Measurements from ENCODE around the gene DHX16. TPM values are rescaled to one million over a fixed set of nuclear protein-coding genes. Genes with fewer than 3 reads are reported as not detected.
"Not testable (repeated sequence)": the region's sequence is repeated elsewhere in the genome, so short reads cannot be mapped to it uniquely, and the experiment has no call there.

DHX16 gene
- 28.4 TPM for total RNA-seq
- long read RNA-seq, transcript DHX16-202 (20 exons, 3,445 nt): major isoform, 16 of 36 reads
- long read RNA-seq, partial matches to known transcripts: 15 of 36 reads
- long read RNA-seq, other reads (novel, unspliced or antisense): 5 of 36 reads

- intact Hi-C loops (cut with DNase I): no loop called here
These were observed at the start of gene DHX16 for GRCh38 chr6:30672445-30673253. Gene DHX16, minus strand, starts transcription at chr6:30673006. Its CDS starts 165 bp downstream, at chr6:30672841.

GRCh38 chr6:30722025-30722279 is 49.1 kb upstream of the DHX16 start:
- intact Hi-C loops (cut with DNase I): loop anchor here (5.0 kb wide), 1 partner anchor 45 kb away; no protein-coding TSS in a partner anchor
- peak; percentile 69 for DNase-seq
- H3K36me3 ChIP-seq: peaks cover 52% of the 10 kb centered on the region
- not testable (repeated sequence) for ATAC-seq; H3K9me3 ChIP-seq; H3K27me3 ChIP-seq (ENCODE audit: low read depth)
- H3K27ac ChIP-seq: peak overlapping the region; percentile 94
- H3K4me1 ChIP-seq: peaks cover 46% of the 10 kb centered on the region
- peak overlapping the region; percentile 93 for H3K4me3 ChIP-seq

More at GRCh38 chr6:30672445-30673253, at the start of gene DHX16:
- no peaks in the 10 kb centered on the region for H3K9me3 ChIP-seq
- ATAC-seq (peak; percentile 94 to 96), DNase-seq (peak; percentile 96)
- H3K4me1 ChIP-seq: peaks cover 22% of the 10 kb centered on the region
- H3K4me3 ChIP-seq: peak within 1 kb of the TSS; percentile 90
- H3K27me3 ChIP-seq (ENCODE audit: low read depth): no peaks in the 10 kb centered on the region
- peak; percentile 84 for TF ChIP-seq CTCF (IDR thresholded peaks at IDR 0.05)
- H3K27ac ChIP-seq: peak within 1 kb of the TSS; percentile 75
- peaks cover 54% of the 10 kb centered on the region for H3K36me3 ChIP-seq

GRCh38 chr6:30721198-30722024 is 48.6 kb upstream of the DHX16 start:
- peaks cover 47% of the 10 kb centered on the region for H3K36me3 ChIP-seq
- intact Hi-C loops (cut with DNase I): loop anchor here (5.0 kb wide), 1 partner anchor 44 kb away; no protein-coding TSS in a partner anchor
- H3K27ac ChIP-seq: peak overlapping the region; percentile 94
- TF ChIP-seq CTCF (IDR thresholded peaks at IDR 0.05): peak; percentile 60
- no peaks in the 10 kb centered on the region for H3K27me3 ChIP-seq (ENCODE audit: low read depth)
- DNase-seq (peak; percentile 94), ATAC-seq (peak; percentile 85 to 88)
- H3K9me3 ChIP-seq: no peaks in the 10 kb centered on the region
- peaks cover 50% of the 10 kb centered on the region for H3K4me1 ChIP-seq
- peak overlapping the region; percentile 93 for H3K4me3 ChIP-seq

GRCh38 chr6:30720738-30721197 is 48.0 kb upstream of the DHX16 start:
- Histone ChIP-seq H3K36me3 (peaks cover 40% of the 10 kb centered on the region), H3K27me3 (ENCODE audit: low read depth) (no peaks in the 10 kb centered on the region), H3K4me3 (peak overlapping the region; percentile 93), H3K27ac (peak overlapping the region; percentile 94), H3K4me1 (peaks cover 54% of the 10 kb centered on the region), H3K9me3 (no peaks in the 10 kb centered on the region)
- DNase-seq (peak; percentile 86), ATAC-seq (peak; percentile 37 to 42)
- TF ChIP-seq CTCF (IDR thresholded peaks at IDR 0.05): no peak
- intact Hi-C loops (cut with DNase I): loop anchor here (5.0 kb wide), 1 partner anchor 43 kb away; no protein-coding TSS in a partner anchor

GRCh38 chr6:30719791-30720737 is 47.3 kb upstream of the DHX16 start, which contains the start of gene TUBB:
Gene TUBB, plus strand, starts transcription at chr6:30720352. Its CDS starts 155 bp downstream, at chr6:30720507.
- Histone ChIP-seq H3K4me1 (peaks cover 54% of the 10 kb centered on the region), H3K4me3 (peak within 1 kb of the TSS; percentile 93), H3K36me3 (peaks cover 36% of the 10 kb centered on the region), H3K9me3 (no peaks in the 10 kb centered on the region), H3K27me3 (ENCODE audit: low read depth) (no peaks in the 10 kb centered on the region), H3K27ac (peak within 1 kb of the TSS; percentile 94)
- DNase-seq: peak; percentile 98
- peak; percentile 83 to 88 for ATAC-seq
- TF ChIP-seq CTCF (IDR thresholded peaks at IDR 0.05): no peak
- intact Hi-C loops (cut with DNase I): loop anchor here (5.0 kb wide), 1 partner anchor 43 kb away; no protein-coding TSS in a partner anchor

All from lower lobe of right lung (tissue), 2 donors.